Measurements from ENCODE around the gene TRIM52. TPM values are rescaled to one million over a fixed set of nuclear protein-coding genes. Genes with fewer than 3 reads are reported as not detected.

Gene TRIM52
- total and polyA plus RNA-seq, 9 of the 15 experiments (the other 6 are each of a cell fraction or from before 2014, with no cell fraction given), result 3.3 to 21.9 (median 13.5) TPM

DNA sequence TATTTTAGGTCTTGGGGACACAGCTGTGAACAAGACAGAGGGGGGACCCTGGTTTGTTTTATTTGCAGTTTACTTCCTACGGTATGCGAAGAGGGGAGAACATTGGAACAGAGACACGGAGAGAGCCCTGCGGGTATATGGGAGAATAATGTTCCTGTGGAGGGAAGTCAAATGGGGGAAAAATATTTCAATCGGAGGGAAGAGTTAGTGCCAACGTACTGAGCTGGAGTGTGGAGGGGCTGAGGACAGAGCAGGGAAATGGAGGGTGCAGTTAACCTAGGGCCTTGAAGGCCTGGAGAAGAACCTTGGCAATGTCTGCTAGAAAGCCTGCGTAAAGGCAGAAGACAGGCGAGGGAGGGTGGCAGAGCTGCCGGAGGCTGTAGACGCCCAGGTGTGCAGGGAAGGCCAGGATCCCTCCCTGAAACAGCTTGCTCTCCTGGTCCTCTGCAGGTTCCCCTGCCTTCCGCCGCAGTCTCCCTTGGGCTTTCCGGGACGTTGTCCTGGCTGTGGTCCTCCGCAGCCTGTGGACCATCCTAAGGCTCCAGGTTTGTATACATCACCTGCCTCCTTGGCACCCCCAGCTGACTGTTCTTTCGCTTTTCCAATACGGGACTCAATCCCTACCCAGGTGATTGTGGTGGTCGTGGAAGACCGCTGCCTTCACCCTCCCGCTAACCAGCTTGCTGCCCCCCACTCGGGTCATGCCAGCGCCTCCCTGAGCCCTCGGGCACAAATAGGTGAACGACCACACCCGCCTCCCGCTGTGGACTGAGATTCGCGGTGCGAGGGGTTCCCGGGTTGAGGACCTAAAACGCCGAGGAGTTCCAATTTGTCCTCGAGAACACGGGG, 15.3 kb downstream of the TRIM52 start (continued):
- TF ChIP-seq, protein P1, sequence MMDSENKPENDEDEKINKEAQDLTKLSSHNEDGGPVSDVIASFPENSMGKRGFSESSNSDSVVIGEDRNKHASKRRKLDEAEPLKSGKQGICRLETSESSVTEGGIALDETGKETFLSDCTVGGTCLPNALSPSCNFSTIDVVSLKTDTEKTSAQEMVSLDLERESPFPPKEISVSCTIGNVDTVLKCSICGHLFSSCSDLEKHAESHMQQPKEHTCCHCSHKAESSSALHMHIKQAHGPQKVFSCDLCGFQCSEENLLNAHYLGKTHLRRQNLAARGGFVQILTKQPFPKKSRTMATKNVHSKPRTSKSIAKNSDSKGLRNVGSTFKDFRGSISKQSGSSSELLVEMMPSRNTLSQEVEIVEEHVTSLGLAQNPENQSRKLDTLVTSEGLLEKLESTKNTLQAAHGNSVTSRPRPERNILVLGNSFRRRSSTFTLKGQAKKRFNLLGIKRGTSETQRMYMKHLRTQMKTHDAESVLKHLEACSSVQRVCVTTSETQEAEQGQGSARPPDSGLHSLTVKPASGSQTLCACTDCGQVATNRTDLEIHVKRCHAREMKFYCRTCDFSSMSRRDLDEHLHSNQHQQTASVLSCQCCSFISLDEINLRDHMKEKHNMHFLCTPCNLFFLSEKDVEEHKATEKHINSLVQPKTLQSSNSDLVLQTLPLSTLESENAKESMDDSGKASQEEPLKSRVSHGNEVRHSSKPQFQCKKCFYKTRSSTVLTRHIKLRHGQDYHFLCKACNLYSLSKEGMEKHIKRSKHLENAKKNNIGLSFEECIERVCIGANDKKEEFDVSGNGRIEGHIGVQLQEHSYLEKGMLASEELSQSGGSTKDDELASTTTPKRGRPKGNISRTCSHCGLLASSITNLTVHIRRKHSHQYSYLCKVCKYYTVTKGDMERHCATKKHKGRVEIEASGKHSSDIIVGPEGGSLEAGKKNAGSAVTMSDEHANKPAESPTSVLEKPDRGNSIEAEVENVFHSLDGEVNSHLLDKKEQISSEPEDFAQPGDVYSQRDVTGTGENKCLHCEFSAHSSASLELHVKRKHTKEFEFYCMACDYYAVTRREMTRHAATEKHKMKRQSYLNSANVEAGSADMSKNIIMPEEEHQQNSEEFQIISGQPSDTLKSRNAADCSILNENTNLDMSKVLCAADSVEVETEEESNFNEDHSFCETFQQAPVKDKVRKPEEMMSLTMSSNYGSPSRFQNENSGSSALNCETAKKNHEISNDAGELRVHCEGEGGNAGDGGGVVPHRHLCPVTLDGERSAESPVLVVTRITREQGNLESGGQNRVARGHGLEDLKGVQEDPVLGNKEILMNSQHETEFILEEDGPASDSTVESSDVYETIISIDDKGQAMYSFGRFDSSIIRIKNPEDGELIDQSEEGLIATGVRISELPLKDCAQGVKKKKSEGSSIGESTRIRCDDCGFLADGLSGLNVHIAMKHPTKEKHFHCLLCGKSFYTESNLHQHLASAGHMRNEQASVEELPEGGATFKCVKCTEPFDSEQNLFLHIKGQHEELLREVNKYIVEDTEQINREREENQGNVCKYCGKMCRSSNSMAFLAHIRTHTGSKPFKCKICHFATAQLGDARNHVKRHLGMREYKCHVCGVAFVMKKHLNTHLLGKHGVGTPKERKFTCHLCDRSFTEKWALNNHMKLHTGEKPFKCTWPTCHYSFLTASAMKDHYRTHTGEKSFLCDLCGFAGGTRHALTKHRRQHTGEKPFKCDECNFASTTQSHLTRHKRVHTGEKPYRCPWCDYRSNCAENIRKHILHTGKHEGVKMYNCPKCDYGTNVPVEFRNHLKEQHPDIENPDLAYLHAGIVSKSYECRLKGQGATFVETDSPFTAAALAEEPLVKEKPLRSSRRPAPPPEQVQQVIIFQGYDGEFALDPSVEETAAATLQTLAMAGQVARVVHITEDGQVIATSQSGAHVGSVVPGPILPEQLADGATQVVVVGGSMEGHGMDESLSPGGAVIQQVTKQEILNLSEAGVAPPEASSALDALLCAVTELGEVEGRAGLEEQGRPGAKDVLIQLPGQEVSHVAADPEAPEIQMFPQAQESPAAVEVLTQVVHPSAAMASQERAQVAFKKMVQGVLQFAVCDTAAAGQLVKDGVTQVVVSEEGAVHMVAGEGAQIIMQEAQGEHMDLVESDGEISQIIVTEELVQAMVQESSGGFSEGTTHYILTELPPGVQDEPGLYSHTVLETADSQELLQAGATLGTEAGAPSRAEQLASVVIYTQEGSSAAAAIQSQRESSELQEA (IDR thresholded peaks at IDR 0.05; ENCODE audit: low read depth), result no peak
- TF ChIP-seq, protein P2, sequence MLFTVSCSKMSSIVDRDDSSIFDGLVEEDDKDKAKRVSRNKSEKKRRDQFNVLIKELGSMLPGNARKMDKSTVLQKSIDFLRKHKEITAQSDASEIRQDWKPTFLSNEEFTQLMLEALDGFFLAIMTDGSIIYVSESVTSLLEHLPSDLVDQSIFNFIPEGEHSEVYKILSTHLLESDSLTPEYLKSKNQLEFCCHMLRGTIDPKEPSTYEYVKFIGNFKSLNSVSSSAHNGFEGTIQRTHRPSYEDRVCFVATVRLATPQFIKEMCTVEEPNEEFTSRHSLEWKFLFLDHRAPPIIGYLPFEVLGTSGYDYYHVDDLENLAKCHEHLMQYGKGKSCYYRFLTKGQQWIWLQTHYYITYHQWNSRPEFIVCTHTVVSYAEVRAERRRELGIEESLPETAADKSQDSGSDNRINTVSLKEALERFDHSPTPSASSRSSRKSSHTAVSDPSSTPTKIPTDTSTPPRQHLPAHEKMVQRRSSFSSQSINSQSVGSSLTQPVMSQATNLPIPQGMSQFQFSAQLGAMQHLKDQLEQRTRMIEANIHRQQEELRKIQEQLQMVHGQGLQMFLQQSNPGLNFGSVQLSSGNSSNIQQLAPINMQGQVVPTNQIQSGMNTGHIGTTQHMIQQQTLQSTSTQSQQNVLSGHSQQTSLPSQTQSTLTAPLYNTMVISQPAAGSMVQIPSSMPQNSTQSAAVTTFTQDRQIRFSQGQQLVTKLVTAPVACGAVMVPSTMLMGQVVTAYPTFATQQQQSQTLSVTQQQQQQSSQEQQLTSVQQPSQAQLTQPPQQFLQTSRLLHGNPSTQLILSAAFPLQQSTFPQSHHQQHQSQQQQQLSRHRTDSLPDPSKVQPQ (CRISPR knock-in tag; IDR thresholded peaks at IDR 0.05; ENCODE audit: borderline replicate concordance), result no peak
- TF ChIP-seq ZNF436 (CRISPR knock-in tag; IDR thresholded peaks at IDR 0.05) (no peak), ZNF133 (CRISPR knock-in tag; IDR thresholded peaks at IDR 0.05) (no peak), POLR3G (IDR thresholded peaks at IDR 0.05; ENCODE audit: extremely low read depth, insufficient read length, insufficient replicate concordance) (no peak), TFAM (CRISPR knock-in tag; conservative IDR thresholded peaks at IDR 0.05) (no peak), SRF (CRISPR knock-in tag; IDR thresholded peaks at IDR 0.05) (no peak), ZNF253 (CRISPR knock-in tag; conservative IDR thresholded peaks at IDR 0.05) (no peak), PCBP1 (IDR thresholded peaks at IDR 0.05; ENCODE audit: low read depth, low read length, poor library complexity, severe bottlenecking) (no peak), RAD21 (CRISPR knock-in tag; conservative IDR thresholded peaks at IDR 0.05 in 1 of 2, IDR thresholded peaks at IDR 0.05 in 1 of 2) (no peak), PHF20 (IDR thresholded peaks at IDR 0.05; ENCODE audit: partially characterized antibody) (no peak), SOX6 (IDR thresholded peaks at IDR 0.05) (no peak)
- TF ChIP-seq, protein P3, sequence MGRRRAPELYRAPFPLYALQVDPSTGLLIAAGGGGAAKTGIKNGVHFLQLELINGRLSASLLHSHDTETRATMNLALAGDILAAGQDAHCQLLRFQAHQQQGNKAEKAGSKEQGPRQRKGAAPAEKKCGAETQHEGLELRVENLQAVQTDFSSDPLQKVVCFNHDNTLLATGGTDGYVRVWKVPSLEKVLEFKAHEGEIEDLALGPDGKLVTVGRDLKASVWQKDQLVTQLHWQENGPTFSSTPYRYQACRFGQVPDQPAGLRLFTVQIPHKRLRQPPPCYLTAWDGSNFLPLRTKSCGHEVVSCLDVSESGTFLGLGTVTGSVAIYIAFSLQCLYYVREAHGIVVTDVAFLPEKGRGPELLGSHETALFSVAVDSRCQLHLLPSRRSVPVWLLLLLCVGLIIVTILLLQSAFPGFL (CRISPR knock-in tag; IDR thresholded peaks at IDR 0.05), result no peak
- TF ChIP-seq, protein P4, sequence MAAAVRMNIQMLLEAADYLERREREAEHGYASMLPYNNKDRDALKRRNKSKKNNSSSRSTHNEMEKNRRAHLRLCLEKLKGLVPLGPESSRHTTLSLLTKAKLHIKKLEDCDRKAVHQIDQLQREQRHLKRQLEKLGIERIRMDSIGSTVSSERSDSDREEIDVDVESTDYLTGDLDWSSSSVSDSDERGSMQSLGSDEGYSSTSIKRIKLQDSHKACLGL (CRISPR knock-in tag; IDR thresholded peaks at IDR 0.05; ENCODE audit: borderline replicate concordance, poor library complexity, severe bottlenecking), result no peak
